Liver (tissue), 9 donors: ENCODE measurements around the gene NEK5. TPM values are rescaled to one million over a fixed set of nuclear protein-coding genes. Genes with fewer than 3 reads are reported as not detected.

Source experiments
- DNase-seq: peaks from one replicate; pipeline ENCODE4 v3.0.0-alpha.2; 2017; ENCODE audit warnings: low spot score
- H3K27ac ChIP-seq, 2 donors: one replicate each; pipeline ENCODE4 v1.7.0; 2013; ENCODE audit warnings: inconsistent platforms in 2 of 2, low read length in 2 of 2, control low read depth in 1 of 2, low read depth in 1 of 2, mild to moderate bottlenecking in 1 of 2
- H3K27me3 ChIP-seq, 4 donors: one replicate each; pipeline versions ENCODE4 v1.6.1 to v1.7.0; 2013; ENCODE audit warnings: low read length in 3 of 4, inconsistent platforms in 1 of 4, mild to moderate bottlenecking in 1 of 4, moderate library complexity in 1 of 4; ENCODE audit not compliant: control insufficient read depth in 4 of 4, insufficient read depth in 4 of 4
- H3K36me3 ChIP-seq, 4 donors: one replicate each; pipeline versions ENCODE4 v1.6.1 to v1.7.0; 2013; ENCODE audit warnings: low read length in 3 of 4, mild to moderate bottlenecking in 3 of 4, low read depth in 1 of 4, moderate library complexity in 1 of 4; ENCODE audit not compliant: control insufficient read depth in 4 of 4, insufficient read depth in 3 of 4
- H3K4me1 ChIP-seq, 4 donors: one replicate each; pipeline versions ENCODE4 v1.6.1 to v1.7.0; 2013; ENCODE audit warnings: low read length in 3 of 4, mild to moderate bottlenecking in 3 of 4, moderate library complexity in 1 of 4; ENCODE audit not compliant: control insufficient read depth in 4 of 4, insufficient read depth in 4 of 4
- H3K4me3 ChIP-seq, 3 donors: one replicate each; pipeline versions ENCODE4 v1.6.1 to v1.7.0; 2013; ENCODE audit warnings: low read length in 3 of 3, control low read depth in 1 of 3, low read depth in 1 of 3, mild to moderate bottlenecking in 1 of 3
- H3K9ac ChIP-seq, 2 donors: one replicate each; pipeline ENCODE4 v1.7.0; 2013; ENCODE audit warnings: low read length in 2 of 2, mild to moderate bottlenecking in 2 of 2, moderate library complexity in 2 of 2, control low read depth in 1 of 2, low read depth in 1 of 2
- H3K9me3 ChIP-seq, 4 donors: one replicate each; pipeline versions ENCODE4 v1.6.1 to v1.7.0; 2013; ENCODE audit warnings: low read length in 3 of 4; ENCODE audit not compliant: control insufficient read depth in 4 of 4
- ATF3 ChIP-seq: IDR thresholded peaks from 2 replicates; pipeline ENCODE4 v1.6.1; 2016; ENCODE audit warnings: antibody characterized with exemption
- EGR1 ChIP-seq, 2 donors: IDR thresholded peaks; 2 replicates each; pipeline ENCODE4 v1.6.1; 2016 to 2018; ENCODE audit warnings: antibody characterized with exemption in 2 of 2, low read depth in 2 of 2
- FOXA1 ChIP-seq: IDR thresholded peaks from 2 replicates; pipeline ENCODE4 v1.6.1; 2016; ENCODE audit warnings: antibody characterized with exemption
- FOXA2 ChIP-seq: IDR thresholded peaks from 2 replicates; pipeline ENCODE4 v1.6.1; 2016; ENCODE audit warnings: antibody characterized with exemption
- GABPA ChIP-seq, 2 donors: IDR thresholded peaks in 1 of 2; conservative IDR thresholded peaks in 1 of 2; 2 replicates each; pipeline ENCODE4 v1.6.1; 2016; ENCODE audit warnings: antibody characterized with exemption in 2 of 2, mild to moderate bottlenecking in 1 of 2, moderate library complexity in 1 of 2
- HNF4A ChIP-seq, 2 donors: conservative IDR thresholded peaks; 2 replicates each; pipeline ENCODE4 v1.6.1; 2016; ENCODE audit warnings: antibody characterized with exemption in 2 of 2, mild to moderate bottlenecking in 2 of 2
- HNF4G ChIP-seq: IDR thresholded peaks from 2 replicates; pipeline ENCODE4 v1.6.1; 2016; ENCODE audit warnings: antibody characterized with exemption
- JUND ChIP-seq, 2 donors: IDR thresholded peaks; 2 replicates each; pipeline ENCODE4 v1.6.1; 2016; ENCODE audit warnings: antibody characterized with exemption in 2 of 2
- NR2F2 ChIP-seq: IDR thresholded peaks from 2 replicates; pipeline ENCODE4 v1.6.1; 2016; ENCODE audit warnings: antibody characterized with exemption
- RAD21 ChIP-seq, 2 donors: IDR thresholded peaks; 2 replicates each; pipeline ENCODE4 v1.6.1; 2016; ENCODE audit warnings: antibody characterized with exemption in 2 of 2, mild to moderate bottlenecking in 2 of 2
- REST ChIP-seq: IDR thresholded peaks from 2 replicates; pipeline ENCODE4 v1.6.1; 2016; ENCODE audit warnings: antibody characterized with exemption, mild to moderate bottlenecking
- RXRA ChIP-seq, 2 donors: IDR thresholded peaks; 2 replicates each; pipeline ENCODE4 v1.6.1; 2017 to 2018; ENCODE audit warnings: antibody characterized with exemption in 2 of 2, mild to moderate bottlenecking in 1 of 2
- SP1 ChIP-seq: IDR thresholded peaks from 2 replicates; pipeline ENCODE4 v1.6.1; 2018; ENCODE audit warnings: antibody characterized with exemption, mild to moderate bottlenecking
- TAF1 ChIP-seq: conservative IDR thresholded peaks from 2 replicates; pipeline ENCODE4 v1.6.1; 2016; ENCODE audit warnings: antibody characterized with exemption, mild to moderate bottlenecking
- YY1 ChIP-seq: IDR thresholded peaks from 2 replicates; pipeline ENCODE4 v1.6.1; 2016; ENCODE audit warnings: antibody characterized with exemption, mild to moderate bottlenecking
- ZBTB33 ChIP-seq: IDR thresholded peaks from 2 replicates; pipeline ENCODE4 v1.6.1; 2016; ENCODE audit warnings: antibody characterized with exemption
- WGBS: extraction: QIAGEN DNeasy Blood & Tissue Kit; methylation state at CpG from one replicate; pipeline ENCODE4 v1.1.7; 2013; 5-methylcytosine and 5-hydroxymethylcytosine counted together
- polyA plus RNA-seq, 2 donors: library from polyadenylated mRNA; stranded (reverse) in 1 of 2; unstranded in 1 of 2; fragments of 200-250 nt in 1 of 2; fragments of >200 nt in 1 of 2; fragmentation: Nextera tagmentation in 1 of 2; extraction: Ambion mirVana in 1 of 2; gene quantifications; one replicate each; pipeline versions ENCODE4 v1.2.1 to v1.2.3, GENCODE V29; 2013 to 2015
- total RNA-seq, 2 donors: library from RNA; depleted of rRNA; stranded (reverse); fragments of >200 nt; gene quantifications; one replicate each; pipeline ENCODE4 v1.2.3, GENCODE V29; 2014
- TF ChIP-seq, protein P1 (sequence below): IDR thresholded peaks from 2 replicates; pipeline ENCODE4 v1.6.1; 2016; ENCODE audit warnings: antibody characterized with exemption
- TF ChIP-seq, protein P2 (sequence below): fragments of 150-350 bp; IDR thresholded peaks from 2 replicates; pipeline ENCODE4 v1.5.1; 2017; ENCODE audit warnings: improper control_type of control experiment, low read depth, low read length; ENCODE audit not compliant: missing input control
- donor health status: healthy.
- donor health status: healthy.
- donor health status: healthy.
- donor health status: healthy.
- donor health status: healthy.

The NEK5 gene
- total and polyA plus RNA-seq, 4 donors, result 0.08 to 0.63 (median 0.23) TPM; not detected in 1

GRCh38 chr13:51998723-51999509, 130.0 kb downstream of the NEK5 start:
- 32% methylated on average over 6 of the region's 6 CpGs for WGBS
- H3K9ac ChIP-seq, result peak overlapping the region in 1 of 2 donors; percentile 44
- H3K27ac ChIP-seq, result peak overlapping the region; percentile 69 to 72
- H3K36me3 ChIP-seq, result no peaks in the 10 kb centered on the region
- no peaks in the 10 kb centered on the region for H3K27me3 ChIP-seq
- no peak overlapping the region for H3K4me3 ChIP-seq
- DNase-seq, result no peak
- peaks cover 10 to 54% (median 53%) of the 10 kb centered on the region in 4 donors for H3K4me1 ChIP-seq
- no peaks in the 10 kb centered on the region for H3K9me3 ChIP-seq
- TF ChIP-seq JUND (IDR thresholded peaks at IDR 0.05) (no peak), HNF4A (conservative IDR thresholded peaks at IDR 0.05) (peak; percentile 76 to 89), RAD21 (IDR thresholded peaks at IDR 0.05) (peak; percentile 9 to 34), FOXA2 (peak; percentile 6), TAF1 (peak; percentile 79), FOXA1 (no peak), ZBTB33 (no peak), NR2F2 (no peak), ATF3 (no peak), YY1 (peak; percentile 42), HNF4G (peak; percentile 12), GABPA (IDR thresholded peaks at IDR 0.05 in 1 of 2, conservative IDR thresholded peaks at IDR 0.05 in 1 of 2) (no peak), REST (peak; percentile 67), SP1 (peak; percentile 54), EGR1 (IDR thresholded peaks at IDR 0.05; ENCODE audit: low read depth in 2 of 2) (no peak), RXRA (IDR thresholded peaks at IDR 0.05) (peak in 1 of 2 donors; percentile 66)
- TF ChIP-seq, protein P1, sequence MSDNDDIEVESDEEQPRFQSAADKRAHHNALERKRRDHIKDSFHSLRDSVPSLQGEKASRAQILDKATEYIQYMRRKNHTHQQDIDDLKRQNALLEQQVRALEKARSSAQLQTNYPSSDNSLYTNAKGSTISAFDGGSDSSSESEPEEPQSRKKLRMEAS, result no peak
- TF ChIP-seq, protein P2, sequence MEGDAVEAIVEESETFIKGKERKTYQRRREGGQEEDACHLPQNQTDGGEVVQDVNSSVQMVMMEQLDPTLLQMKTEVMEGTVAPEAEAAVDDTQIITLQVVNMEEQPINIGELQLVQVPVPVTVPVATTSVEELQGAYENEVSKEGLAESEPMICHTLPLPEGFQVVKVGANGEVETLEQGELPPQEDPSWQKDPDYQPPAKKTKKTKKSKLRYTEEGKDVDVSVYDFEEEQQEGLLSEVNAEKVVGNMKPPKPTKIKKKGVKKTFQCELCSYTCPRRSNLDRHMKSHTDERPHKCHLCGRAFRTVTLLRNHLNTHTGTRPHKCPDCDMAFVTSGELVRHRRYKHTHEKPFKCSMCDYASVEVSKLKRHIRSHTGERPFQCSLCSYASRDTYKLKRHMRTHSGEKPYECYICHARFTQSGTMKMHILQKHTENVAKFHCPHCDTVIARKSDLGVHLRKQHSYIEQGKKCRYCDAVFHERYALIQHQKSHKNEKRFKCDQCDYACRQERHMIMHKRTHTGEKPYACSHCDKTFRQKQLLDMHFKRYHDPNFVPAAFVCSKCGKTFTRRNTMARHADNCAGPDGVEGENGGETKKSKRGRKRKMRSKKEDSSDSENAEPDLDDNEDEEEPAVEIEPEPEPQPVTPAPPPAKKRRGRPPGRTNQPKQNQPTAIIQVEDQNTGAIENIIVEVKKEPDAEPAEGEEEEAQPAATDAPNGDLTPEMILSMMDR, result no peak
